ENCODE data around the gene IGF1R. TPM values are rescaled to one million over a fixed set of nuclear protein-coding genes. Genes with fewer than 3 reads are reported as not detected.

The IGF1R gene
- total RNA-seq, 1 experiment from 2014 or later: 16.3 TPM

DNA sequence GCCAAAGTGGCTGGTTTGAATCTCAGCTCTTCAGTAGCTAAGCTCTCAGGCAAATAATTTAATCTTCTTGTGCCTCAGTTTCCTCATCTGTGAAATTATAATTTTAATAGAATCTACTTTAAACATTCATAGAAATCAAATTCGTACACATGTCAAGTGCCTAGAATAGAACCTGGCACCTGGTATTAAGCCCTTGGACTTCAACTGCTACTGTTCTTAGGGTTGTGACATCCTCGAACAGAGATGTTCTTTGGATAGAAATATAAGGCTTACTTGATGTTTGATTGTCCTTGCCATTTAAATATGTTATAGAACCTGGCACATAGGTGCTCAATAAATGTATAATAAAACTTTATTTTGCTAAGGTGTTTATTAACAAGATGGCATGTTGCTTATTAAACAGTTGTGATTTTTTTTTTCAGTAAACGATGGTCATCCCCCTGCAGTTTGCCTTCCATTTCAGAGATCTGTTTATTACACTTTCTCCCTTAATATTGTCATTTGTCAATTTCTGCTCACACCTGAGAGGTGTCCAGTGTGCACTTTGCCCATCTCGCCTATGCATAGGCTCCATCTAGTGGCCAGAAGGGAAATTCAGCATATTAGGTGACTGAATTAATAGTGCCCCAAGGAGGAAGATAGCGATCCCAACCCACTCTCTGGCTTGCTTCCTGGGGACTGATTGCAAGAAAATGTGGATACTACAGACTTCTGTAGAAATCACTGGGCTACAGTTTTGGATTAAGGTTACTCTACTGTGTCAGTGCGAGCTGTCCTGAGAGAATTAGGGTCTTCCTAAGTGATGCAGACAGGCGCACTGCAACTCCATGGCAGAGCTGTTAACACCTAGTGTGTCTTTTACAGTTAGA is 10.7 kb downstream of the IGF1R start:
- H3K27me3 ChIP-seq (ENCODE audit: insufficient read depth, low read length): peaks cover 13% of the 10 kb centered on the region; the same call in 1 of the 2 replicates
- ChIA-PET CTCF (interaction anchor here (0.9 to 1.6 kb wide), 8 partner anchors 8 to 417 kb away, joined by 3 to 11 read pairs (median 4); no protein-coding TSS in a partner anchor), POLR2A (no interaction called here), RAD21 (ENCODE audit: low non-redundant PET in 1 of 2, low total read pairs in 2 of 2, uncharacterized antibody in 2 of 2, unreplicated experiment in 2 of 2) (no interaction called here)
- H3K9me2 ChIP-seq (ENCODE audit: insufficient read depth): no peaks in the 10 kb centered on the region
- TF ChIP-seq, protein P1, sequence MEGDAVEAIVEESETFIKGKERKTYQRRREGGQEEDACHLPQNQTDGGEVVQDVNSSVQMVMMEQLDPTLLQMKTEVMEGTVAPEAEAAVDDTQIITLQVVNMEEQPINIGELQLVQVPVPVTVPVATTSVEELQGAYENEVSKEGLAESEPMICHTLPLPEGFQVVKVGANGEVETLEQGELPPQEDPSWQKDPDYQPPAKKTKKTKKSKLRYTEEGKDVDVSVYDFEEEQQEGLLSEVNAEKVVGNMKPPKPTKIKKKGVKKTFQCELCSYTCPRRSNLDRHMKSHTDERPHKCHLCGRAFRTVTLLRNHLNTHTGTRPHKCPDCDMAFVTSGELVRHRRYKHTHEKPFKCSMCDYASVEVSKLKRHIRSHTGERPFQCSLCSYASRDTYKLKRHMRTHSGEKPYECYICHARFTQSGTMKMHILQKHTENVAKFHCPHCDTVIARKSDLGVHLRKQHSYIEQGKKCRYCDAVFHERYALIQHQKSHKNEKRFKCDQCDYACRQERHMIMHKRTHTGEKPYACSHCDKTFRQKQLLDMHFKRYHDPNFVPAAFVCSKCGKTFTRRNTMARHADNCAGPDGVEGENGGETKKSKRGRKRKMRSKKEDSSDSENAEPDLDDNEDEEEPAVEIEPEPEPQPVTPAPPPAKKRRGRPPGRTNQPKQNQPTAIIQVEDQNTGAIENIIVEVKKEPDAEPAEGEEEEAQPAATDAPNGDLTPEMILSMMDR (IDR thresholded peaks at IDR 0.05 in 2 of 3, conservative IDR thresholded peaks at IDR 0.05 in 1 of 3; ENCODE audit: borderline replicate concordance in 1 of 3, insufficient read depth in 1 of 3, low read depth in 2 of 3, low read length in 2 of 3): peak; percentile 83 to 92 (median 86)
- TF ChIP-seq POLR2AphosphoS5 (IDR thresholded peaks at IDR 0.05; ENCODE audit: low read depth, low read length) (no peak), RAD21 (IDR thresholded peaks at IDR 0.05; ENCODE audit: low read depth) (peak; percentile 86), YY1 (IDR thresholded peaks at IDR 0.05; ENCODE audit: extremely low read depth, insufficient replicate concordance, low read depth, low read length) (no peak), SP1 (IDR thresholded peaks at IDR 0.05; ENCODE audit: low read depth) (0 out of 2 replicates have a peak, but pooled peaks have one; percentile 8)
- DNase-seq (ENCODE audit: low read depth, low spot score): peak; percentile 33
- H3K27ac ChIP-seq (ENCODE audit: low read depth, low read length): no peak overlapping the region
- no peaks in the 10 kb centered on the region for H3K79me2 ChIP-seq (ENCODE audit: insufficient read depth, low read length)
- peak overlapping the region; percentile 32 for H3K4me2 ChIP-seq (ENCODE audit: low read length)
- no peaks in the 10 kb centered on the region; a peak in 1 of 4 replicates for H3K4me1 ChIP-seq (ENCODE audit: control insufficient read depth in 1 of 2, insufficient read depth in 2 of 2, low read length in 2 of 2)
- H3K9ac ChIP-seq (ENCODE audit: low read length): no peak overlapping the region
- H3K4me3 ChIP-seq (replicated peaks in 1 of 2; ENCODE audit: low read depth in 1 of 2, low read length in 2 of 2): no peak overlapping the region
- peak; percentile 98 for ATAC-seq
- no peaks in the 10 kb centered on the region for H4K20me1 ChIP-seq (ENCODE audit: insufficient read depth)
- no peak overlapping the region for H2AFZ ChIP-seq (ENCODE audit: low read depth, low read length, poor library complexity, severe bottlenecking)
- H3K36me3 ChIP-seq (ENCODE audit: control insufficient read depth in 1 of 2, insufficient read depth in 2 of 2, low read length in 2 of 2): no peaks in the 10 kb centered on the region
- intact Hi-C loops (cut with micrococcal nuclease): loop anchor here (1.0 kb wide), 2 partner anchors 140 to 217 kb away; no protein-coding TSS in a partner anchor
- no TSS peak for BruUV-seq (replicated peaks)
- H3K9me3 ChIP-seq (ENCODE audit: control insufficient read depth in 1 of 2, insufficient read depth in 1 of 2, low read depth in 1 of 2, low read length in 2 of 2): no peaks in the 10 kb centered on the region
